Raji (cell line): Measurements from ENCODE around the gene MRPS2.

Experiments
- POLR2A ChIP-seq: IDR thresholded peaks from 2 replicates; pipeline ENCODE4 v1.6.1; 2011; ENCODE audit warnings: low read depth, low read length, control low read depth; ENCODE audit not compliant: insufficient read depth

Gene MRPS2

DNA sequence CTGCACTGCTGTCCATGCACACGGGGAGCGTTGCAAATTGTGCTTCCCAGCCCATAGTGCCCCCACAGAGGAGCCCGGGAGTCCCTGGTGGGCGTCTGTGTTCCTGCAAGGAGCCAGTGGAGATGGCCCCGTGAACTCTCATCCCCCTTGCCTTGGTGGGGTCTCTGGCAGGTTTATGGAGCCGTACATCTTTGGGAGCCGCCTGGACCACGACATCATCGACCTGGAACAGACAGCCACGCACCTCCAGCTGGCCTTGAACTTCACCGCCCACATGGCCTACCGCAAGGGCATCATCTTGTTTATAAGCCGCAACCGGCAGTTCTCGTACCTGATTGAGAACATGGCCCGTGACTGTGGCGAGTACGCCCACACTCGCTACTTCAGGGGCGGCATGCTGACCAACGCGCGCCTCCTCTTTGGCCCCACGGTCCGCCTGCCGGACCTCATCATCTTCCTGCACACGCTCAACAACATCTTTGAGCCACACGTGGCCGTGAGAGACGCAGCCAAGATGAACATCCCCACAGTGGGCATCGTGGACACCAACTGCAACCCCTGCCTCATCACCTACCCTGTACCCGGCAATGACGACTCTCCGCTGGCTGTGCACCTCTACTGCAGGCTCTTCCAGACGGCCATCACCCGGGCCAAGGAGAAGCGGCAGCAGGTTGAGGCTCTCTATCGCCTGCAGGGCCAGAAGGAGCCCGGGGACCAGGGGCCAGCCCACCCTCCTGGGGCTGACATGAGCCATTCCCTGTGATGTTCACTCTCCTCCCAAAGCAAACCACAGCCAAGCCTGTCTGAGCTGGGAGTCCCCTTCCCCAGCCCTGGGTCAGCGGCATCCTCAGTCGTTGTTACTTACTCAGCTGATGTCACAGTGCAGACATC is 3.1 kb downstream of the MRPS2 start:
- no peak for TF ChIP-seq POLR2A

DNA sequence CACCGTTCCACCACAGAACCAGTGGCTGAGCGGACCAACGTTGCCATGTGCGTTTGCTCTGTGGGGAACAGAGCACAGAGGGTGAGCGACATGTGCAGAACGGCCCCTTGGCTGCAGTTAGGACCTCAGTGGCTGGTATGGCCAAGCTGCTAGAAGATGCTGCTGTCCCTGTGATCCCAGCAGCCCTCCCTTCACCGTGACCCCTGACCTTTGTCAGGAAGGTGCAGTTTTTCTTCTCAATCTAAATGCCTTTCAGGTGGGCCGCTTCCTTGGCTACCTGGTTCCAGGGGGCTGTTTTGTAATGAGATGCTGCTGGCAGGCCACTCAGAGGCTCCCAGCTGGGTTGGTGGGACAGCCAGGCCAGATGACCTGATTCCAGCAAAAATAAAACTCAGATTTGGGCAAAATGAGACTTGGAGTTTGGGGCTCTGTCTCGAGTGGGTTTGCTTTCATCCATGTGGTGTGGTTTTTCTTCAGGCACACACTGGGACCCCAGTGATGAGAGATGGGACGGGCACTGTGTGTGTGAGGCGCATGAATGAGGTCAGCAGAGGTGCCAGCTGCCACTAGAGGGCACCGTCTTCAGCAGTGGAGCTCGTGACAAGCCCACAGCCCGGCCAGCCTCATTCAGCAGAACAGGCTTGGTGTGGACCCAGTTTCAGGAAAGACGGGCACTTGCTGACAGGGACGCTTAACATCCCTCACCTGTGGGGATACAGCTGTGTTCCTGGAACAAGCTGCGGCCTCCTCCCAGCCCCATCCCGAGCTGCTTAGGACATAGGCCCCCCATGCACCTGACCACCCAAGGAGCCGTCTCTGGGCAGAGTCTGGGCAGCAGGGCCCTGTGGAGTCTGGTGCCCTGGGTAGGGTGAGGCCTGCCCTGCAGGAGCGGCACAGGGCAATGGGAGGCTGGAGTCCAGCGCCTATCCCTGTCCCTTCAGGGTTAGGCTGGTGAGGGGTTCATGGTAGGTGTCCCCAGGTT is 4.1 kb downstream of the MRPS2 start:
- 0 out of 2 replicates have a peak, but pooled peaks have one; percentile 6 for TF ChIP-seq POLR2A

DNA sequence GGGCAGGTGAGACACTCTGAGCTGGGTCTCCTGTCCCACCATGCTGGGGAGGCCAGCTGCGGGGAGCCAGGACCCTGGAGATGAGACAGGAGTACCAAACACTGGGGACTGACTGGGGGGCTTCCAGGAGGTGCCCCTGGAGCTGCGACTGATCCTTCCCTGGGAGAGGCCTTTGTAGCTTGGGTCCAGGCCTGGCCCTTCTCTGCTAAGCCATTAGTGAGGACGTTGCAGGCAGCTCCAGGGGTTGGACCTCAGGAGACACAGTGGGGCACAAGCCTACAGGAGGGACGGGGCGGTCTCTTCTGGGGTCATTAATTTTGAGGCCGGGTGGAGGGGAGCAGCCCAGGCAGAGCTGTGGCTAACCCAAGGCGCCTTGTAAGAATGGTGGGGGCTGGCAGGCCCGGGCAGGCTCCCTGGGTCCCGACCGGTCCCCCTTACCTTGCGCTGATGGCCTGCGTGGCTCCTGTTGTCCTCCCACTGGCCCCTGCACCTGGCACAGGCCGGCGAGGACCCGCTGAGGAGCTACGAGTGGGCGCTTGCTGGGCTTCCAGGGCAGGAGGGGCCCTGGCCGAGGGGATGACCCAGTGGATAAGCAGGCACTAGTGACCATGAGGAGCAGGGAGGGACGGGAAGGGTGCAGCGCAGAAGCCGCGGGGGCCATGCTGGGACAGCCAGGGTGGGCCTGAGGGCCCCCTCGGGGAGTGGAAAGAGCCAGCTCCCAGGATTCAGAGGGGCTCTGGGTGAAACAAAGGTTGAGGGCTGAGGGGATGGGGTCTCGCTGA is 5.1 kb downstream of the MRPS2 start:
- TF ChIP-seq POLR2A = no peak

DNA sequence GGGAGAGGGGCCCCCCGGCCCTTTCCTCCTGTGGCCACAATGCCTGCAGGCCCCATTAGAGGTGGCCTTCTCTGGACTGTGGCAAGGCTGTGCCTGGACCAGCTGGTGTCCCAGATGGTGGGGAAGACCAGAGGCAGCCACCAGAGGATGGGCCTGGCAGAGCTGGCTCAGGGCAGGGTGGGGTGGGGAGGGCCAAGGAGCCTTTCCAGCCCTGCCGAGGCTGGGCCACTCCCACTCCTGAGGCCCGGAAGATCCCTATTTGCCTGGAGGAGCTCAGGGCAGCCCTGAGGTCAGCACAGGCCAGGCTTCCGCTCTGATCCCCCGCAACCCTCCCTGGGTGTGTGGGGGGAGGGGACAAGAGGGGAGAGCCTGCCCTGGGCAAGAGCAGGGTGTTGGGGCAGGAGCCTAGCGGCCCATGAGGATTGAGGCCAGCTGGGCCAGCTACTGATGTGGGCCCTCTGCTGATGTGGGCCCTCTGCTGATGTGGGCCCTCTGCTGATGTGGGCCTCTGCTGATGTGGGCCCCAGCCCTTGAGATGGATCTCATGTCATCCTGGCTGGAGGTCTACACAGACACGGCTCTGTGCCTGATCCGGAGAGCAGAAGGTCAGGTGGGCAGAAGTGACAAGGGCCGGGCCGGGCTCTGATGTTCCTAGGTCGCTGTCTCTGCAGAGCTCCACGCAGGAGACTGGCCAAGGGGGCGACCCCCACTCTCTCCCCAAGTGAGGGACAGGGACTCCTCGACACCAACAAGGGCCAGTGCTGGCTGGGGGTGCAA is 6.0 kb downstream of the MRPS2 start:
- no peak for TF ChIP-seq POLR2A

DNA sequence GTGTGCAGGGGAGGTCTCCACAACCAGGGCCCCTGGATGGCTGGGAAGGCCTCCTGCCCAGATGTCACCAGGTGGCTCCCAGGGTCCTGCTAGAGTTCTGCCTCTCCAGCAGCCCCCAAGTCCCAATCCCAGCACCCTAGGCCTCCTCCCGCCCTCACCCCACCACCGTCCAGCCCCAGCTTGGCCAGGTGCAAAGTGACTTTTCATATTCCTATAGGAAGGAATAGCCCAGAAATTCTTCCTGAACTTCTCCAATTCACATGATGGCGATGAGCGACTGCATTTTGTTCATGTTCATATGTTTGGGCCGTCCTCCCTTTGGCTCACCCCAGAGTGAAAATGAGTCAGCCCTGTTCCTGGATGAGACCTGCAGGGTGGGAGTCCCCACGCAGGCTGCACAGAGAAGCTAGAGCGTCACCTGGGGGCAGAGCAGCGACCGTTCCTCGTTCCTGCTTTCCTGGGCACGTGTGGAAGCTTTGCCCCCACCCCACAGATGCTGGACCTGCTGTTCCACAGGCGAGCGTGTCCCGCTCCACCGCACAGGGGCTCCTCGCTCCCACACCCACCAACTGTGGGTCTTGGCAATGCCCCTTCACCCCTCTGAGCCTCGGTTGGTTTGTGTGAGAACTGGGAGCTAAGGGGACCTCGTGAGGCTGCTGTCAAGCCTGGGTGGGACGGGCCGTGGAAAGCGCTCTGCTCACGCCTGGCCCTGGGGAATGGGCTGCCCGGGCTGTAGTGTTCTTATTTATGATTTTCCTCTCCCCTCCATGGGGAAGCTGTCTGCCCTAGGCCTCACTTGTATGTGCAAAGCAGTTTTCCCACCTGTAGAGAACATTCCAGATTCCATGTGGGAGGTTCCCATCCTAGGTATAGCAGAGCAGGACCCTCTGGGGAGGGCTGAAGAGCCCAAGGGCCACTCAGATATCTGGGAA is 6.9 kb downstream of the MRPS2 start:
- no peak for TF ChIP-seq POLR2A

DNA sequence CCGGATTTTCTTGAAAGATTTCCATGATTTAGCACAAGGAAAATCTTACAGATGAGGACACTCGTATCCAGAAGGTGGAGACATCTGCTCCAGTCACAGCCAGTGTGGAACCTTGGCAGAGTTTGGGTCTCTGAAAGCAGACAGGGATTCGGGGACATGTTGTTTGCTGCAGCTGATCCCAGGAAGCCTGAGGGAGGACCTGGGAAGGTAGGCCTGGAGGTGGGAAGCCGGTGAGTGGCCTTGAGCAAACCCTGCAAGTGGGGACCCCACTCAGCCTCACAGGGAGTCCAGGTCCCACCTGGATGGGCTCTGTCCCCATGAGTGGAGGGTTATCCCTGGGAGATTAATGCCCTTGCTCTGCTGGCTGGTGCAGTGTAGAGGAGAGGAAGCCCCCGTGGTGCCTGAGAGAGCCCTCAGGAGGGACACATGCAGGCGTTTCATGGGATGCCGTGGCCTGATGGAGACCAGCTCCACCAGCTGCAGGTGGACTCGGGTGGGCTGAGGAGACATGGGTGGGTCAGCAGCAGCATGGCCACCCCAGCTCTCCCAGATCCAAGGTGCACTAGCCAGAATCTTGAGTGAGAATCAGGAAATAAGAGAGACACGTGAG is 7.8 kb downstream of the MRPS2 start:
- no peak for TF ChIP-seq POLR2A

DNA sequence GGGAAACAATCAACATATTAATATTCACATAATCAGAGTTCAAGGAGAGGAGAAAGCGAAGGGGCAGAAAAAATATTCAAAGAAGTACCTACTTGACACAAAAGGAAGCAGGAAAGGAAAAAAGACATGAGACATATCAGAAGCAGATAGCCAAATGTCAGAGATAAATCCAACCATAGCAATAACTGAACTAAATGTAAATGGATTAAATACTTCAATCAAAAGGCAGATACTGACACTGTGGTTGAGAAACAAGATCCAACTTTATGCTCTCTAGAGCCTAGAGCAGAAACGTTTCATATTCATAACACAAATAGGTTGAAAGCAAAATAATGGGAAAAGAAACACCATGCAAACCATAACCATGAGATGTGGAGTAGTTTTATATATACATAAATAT is 9.0 kb downstream of the MRPS2 start:
- no peak for TF ChIP-seq POLR2A

DNA sequence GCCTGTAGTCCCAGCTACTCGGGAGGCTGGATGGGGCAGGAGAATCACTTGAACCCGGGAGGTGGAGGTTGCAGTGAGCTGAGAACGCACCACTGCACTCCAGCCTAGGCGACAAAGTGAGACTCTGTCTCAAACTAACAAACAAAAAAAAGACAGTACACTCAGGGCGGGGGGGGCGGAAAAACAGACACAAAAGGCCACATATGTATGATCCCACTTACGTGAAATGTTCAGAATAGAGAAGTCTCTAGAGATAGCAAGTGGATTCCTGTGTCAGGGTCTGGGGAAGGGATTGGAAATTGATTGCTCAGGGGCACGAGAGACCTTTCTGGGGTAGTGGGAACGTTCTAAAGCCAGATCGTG is 11.7 kb downstream of the MRPS2 start:
- no peak for TF ChIP-seq POLR2A

DNA sequence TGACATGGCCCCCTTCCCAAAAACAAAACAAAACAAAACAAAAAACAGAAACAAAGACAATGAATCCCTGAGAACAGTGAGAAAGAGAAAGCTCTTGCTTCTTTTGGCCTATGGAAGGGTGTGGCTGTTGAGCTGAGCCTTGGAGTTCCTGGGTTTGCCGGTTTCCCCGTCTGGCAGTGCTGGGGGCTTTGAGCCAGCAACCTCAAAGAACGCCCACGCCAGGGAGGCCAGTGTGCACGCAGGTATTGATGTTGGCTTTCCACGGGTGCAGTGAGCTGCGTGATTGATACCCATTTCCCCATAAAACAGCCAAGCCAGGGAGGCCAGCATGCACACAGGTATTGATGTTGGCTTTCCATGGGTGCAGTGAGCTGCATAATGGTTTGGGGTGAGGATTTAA is 12.4 kb downstream of the MRPS2 start:
- TF ChIP-seq POLR2A = no peak

DNA sequence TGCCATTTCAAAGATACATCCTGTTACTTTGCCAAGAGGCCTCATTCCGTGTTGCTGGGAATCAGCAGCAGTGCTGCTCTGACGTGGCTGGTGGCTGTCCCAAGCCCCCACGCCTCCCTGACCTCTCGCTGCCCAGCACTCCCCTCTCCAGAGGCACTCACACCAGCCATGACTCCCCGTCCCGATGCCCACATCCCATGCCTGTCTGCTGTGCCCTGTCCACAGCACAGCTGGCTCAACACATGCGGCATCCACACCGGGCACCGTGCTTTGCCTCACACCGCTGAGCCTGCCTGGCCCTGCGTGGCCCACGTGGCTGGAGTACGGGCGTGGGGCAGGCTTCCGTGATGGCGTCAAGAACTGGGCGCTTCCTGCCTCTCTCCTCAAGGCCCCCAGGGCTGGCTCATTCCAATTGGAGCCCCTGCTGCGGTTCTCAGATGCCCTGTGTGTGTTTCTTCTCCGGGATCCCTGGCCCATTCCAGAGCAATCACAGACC is 12.9 kb downstream of the MRPS2 start:
- TF ChIP-seq POLR2A = no peak

DNA sequence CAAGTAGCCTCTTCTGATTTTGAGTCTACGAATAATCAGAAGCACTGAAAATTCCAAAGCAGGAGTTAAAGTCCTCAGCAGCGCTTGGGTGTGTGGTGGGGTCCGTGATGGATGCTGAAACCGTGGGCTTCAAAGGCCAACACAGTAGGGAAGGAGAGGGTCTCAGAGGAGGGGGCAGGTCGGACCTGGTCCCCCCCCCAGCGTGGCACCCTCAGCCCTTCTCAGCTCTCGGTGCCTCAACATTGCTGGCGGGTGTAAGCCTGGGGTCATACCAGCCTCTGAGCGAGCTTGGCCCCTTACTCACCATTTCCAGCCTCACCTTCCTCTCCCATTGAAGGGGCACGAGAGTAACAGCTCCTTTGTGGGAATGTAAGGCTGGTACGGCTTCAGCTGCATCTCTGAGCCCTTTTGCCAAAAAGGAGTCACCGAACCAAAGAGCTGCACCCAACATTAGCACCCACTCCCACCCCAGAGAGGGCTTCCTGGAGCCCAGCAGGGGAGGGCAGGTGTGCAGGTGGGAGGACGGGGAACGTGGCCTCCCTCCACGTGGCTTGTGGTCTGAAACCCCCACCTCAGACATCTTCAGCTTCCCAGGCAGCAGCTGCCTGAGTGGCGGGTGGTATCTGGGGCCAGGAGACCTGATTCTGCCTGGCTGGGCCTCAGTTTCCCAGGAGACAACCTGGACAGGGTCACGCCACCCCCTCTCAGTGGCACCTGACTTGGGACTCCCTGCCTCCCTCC is 14.0 kb downstream of the MRPS2 start:
- TF ChIP-seq POLR2A = no peak
